Measurements from ENCODE around the gene GBE1.
"Not testable (repeated sequence)": the region's sequence is repeated elsewhere in the genome, so short reads cannot be mapped to it uniquely, and the experiment has no call there.

Gene GBE1

GRCh38 chr3:81496407-81497104 lies 264.9 kb downstream of the GBE1 start:
- TF ChIP-seq, protein P1, sequence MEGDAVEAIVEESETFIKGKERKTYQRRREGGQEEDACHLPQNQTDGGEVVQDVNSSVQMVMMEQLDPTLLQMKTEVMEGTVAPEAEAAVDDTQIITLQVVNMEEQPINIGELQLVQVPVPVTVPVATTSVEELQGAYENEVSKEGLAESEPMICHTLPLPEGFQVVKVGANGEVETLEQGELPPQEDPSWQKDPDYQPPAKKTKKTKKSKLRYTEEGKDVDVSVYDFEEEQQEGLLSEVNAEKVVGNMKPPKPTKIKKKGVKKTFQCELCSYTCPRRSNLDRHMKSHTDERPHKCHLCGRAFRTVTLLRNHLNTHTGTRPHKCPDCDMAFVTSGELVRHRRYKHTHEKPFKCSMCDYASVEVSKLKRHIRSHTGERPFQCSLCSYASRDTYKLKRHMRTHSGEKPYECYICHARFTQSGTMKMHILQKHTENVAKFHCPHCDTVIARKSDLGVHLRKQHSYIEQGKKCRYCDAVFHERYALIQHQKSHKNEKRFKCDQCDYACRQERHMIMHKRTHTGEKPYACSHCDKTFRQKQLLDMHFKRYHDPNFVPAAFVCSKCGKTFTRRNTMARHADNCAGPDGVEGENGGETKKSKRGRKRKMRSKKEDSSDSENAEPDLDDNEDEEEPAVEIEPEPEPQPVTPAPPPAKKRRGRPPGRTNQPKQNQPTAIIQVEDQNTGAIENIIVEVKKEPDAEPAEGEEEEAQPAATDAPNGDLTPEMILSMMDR (IDR thresholded peaks at IDR 0.05; ENCODE audit: low read depth, low read length), result no peak
- H3K4me3 ChIP-seq (replicated peaks in 1 of 2; ENCODE audit: low read depth in 2 of 2, low read length in 2 of 2), result no peak overlapping the region
- no peak for DNase-seq (ENCODE audit: low read depth in 2 of 2)

- H3K4me3 ChIP-seq (replicated peaks in 1 of 2; ENCODE audit: low read depth in 2 of 2, low read length in 2 of 2); DNase-seq (ENCODE audit: low read depth in 2 of 2): not testable (repeated sequence)
Measured at GRCh38 chr3:81492471-81492870, 269.0 kb downstream of the GBE1 start.

GRCh38 chr3:81492040-81492439 lies 269.4 kb downstream of the GBE1 start:
- peak; percentile 68 to 89 for DNase-seq (ENCODE audit: low read depth in 2 of 2)
- TF ChIP-seq, protein P1 (IDR thresholded peaks at IDR 0.05; ENCODE audit: low read depth, low read length), result no peak
- H3K4me3 ChIP-seq (replicated peaks in 1 of 2; ENCODE audit: low read depth in 2 of 2, low read length in 2 of 2), result no peak overlapping the region

DNA sequence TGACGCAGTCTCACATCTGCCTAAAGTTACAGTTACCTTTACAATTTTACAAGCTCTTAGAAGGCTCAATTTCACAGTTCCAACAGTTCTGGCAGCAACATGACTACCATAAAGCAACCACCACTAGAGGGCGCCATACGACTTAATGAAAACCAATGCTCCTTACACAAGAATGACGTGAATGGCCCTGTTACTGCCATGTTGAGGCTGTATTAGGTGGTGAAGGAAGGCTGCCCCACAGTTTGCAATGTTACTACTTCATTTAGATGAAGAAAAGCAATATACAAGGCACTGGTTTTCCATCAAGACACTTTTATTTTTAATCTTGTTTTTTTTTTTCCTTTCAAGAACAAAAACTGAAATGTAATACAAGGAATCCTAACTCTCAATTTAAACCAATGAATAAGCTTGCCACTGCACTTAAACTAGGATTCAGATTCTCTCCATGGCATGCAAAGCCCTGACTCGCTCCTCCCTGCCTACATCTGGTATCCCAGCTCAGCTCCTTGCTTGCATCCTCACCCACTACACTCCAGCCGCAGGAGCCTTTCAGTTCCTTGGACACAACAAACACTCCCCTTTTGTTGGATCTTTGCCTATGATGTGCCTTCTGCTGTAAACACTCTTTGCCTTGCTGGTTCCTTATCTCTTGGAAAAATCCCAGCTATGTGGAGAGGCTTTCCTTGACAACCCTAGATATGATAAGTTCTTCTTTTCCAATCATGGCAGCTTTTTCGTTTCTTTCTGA lies 270.7 kb downstream of the GBE1 start:
- TF ChIP-seq, protein P1 (IDR thresholded peaks at IDR 0.05; ENCODE audit: low read depth, low read length), result peak; percentile 81
- DNase-seq (ENCODE audit: low read depth in 2 of 2), result peak; percentile 92 to 94
- no peak overlapping the region for H3K4me3 ChIP-seq (replicated peaks in 1 of 2; ENCODE audit: low read depth in 2 of 2, low read length in 2 of 2)

DNA sequence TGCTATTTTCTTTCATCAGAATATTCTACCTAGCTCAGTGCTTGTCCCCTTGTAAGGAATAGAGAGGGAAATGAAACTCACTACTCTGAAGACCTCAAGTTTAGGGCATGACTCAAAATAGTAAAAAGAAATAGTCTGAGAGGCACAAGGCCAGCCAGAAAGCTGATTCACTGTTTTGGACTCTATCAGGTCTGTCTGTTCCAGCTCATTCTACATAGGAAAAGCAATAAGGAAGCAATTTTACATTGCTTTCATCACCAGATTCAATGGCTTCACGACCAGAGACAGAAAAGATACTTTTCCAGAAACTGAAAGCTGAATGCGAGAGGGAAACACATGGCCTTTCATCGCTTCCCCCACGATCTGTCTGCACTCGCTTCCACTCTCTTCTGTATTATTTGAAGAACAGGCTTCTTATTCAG lies 276.0 kb downstream of the GBE1 start:
- peak; percentile 79 to 87 for DNase-seq (ENCODE audit: low read depth in 2 of 2)
- no peak overlapping the region for H3K4me3 ChIP-seq (replicated peaks in 1 of 2; ENCODE audit: low read depth in 2 of 2, low read length in 2 of 2)
- TF ChIP-seq, protein P1 (IDR thresholded peaks at IDR 0.05; ENCODE audit: low read depth, low read length), result no peak

DNA sequence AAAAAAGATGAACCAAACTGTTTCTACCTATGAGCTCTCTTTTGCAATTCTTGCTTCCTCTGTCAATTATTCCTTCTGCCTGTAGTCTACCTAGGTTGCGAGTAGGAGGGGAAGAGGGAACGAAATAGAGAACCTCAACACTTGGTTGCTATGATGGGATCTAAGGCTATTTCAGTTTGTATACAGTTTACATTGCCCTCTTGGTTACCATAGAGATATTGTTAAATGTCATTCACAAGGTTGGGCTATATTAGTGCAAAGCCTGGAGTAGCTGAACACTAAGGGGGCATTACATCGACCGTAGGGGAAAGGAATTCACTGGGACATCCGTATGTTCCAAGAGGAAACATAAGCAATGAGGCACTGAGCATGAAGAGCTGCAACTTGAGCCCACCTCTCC lies 276.9 kb downstream of the GBE1 start:
- no peak overlapping the region for H3K4me3 ChIP-seq (replicated peaks in 1 of 2; ENCODE audit: low read depth in 2 of 2, low read length in 2 of 2)
- TF ChIP-seq, protein P1 (IDR thresholded peaks at IDR 0.05; ENCODE audit: low read depth, low read length), result no peak
- DNase-seq (ENCODE audit: low read depth in 2 of 2), result no peak

DNA sequence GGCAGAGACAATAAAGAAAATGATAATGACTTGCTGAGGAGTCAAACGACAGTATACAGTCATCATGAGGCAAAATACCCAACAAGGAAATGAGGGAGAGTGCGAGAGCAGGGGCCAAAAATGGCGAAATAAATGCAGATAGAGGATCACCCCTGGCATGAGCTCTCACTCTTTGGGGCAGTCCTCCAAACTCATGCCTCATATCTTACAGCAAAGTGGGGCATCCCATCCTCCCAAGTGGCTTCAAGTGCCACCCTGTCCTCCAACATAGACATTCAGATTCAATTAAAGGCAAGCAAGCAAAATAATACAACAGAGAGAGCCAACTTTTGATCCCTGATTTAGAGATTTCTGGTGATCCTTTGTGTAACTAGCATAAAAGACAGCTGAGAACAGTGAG lies 278.4 kb downstream of the GBE1 start:
- TF ChIP-seq, protein P1 (IDR thresholded peaks at IDR 0.05; ENCODE audit: low read depth, low read length), result no peak
- DNase-seq (ENCODE audit: low read depth in 2 of 2), result no peak
- no peak overlapping the region for H3K4me3 ChIP-seq (replicated peaks in 1 of 2; ENCODE audit: low read depth in 2 of 2, low read length in 2 of 2)
